Trophoblast cell (in vitro differentiated cells and primary cell): ENCODE data around the gene KRTAP10-8.

Experiments used
- DNase-seq, 2 donors: peaks; one replicate each; pipeline ENCODE4 v3.0.0-alpha.2; 2016
- H2AFZ ChIP-seq: 2 replicates; pipeline ENCODE4 v1.6.1; 2013; ENCODE audit warnings: low read length, moderate library complexity, mild to moderate bottlenecking; ENCODE audit not compliant: insufficient read depth, poor library complexity
- H2AK5ac ChIP-seq: 2 replicates; pipeline ENCODE4 v1.6.1; 2013; ENCODE audit warnings: mild to moderate bottlenecking, low read length
- H2BK120ac ChIP-seq: 2 replicates; pipeline ENCODE4 v1.6.1; 2013; ENCODE audit warnings: low read length, mild to moderate bottlenecking, moderate library complexity; ENCODE audit not compliant: insufficient read depth, poor library complexity
- H2BK12ac ChIP-seq: 2 replicates; pipeline ENCODE4 v1.6.1; 2013; ENCODE audit warnings: mild to moderate bottlenecking, low read length, moderate library complexity
- H2BK5ac ChIP-seq: 2 replicates; pipeline ENCODE4 v1.6.1; 2013; ENCODE audit warnings: low read length, low read depth, moderate library complexity, mild to moderate bottlenecking; ENCODE audit not compliant: poor library complexity
- H3K14ac ChIP-seq: 2 replicates; pipeline ENCODE4 v1.6.1; 2013; ENCODE audit warnings: mild to moderate bottlenecking, low read length
- H3K18ac ChIP-seq: 2 replicates; pipeline ENCODE4 v1.6.1; 2013; ENCODE audit warnings: mild to moderate bottlenecking, low read length
- H3K23ac ChIP-seq: 2 replicates; pipeline ENCODE4 v1.6.1; 2013; ENCODE audit warnings: low read length
- H3K27ac ChIP-seq: 2 replicates; pipeline ENCODE4 v1.5.1; 2013; ENCODE audit warnings: low read depth, mild to moderate bottlenecking, inconsistent platforms, low read length, moderate library complexity
- H3K27me3 ChIP-seq: 2 replicates; pipeline ENCODE4 v1.6.1; 2013; ENCODE audit warnings: inconsistent platforms, mild to moderate bottlenecking, low read length, moderate library complexity; ENCODE audit not compliant: insufficient read depth
- H3K36me3 ChIP-seq, 2 experiments: 1 replicate in 1 of 2; 2 replicates in 1 of 2; pipeline ENCODE4 v1.6.1; 2013; ENCODE audit warnings: low read length in 2 of 2, mild to moderate bottlenecking in 2 of 2, moderate library complexity in 1 of 2; ENCODE audit not compliant: insufficient read depth in 2 of 2, control insufficient read depth in 1 of 2
- H3K4ac ChIP-seq: 2 replicates; pipeline ENCODE4 v1.6.1; 2013; ENCODE audit warnings: low read depth, mild to moderate bottlenecking, low read length, moderate library complexity
- H3K4me1 ChIP-seq, 2 experiments: 1 replicate in 1 of 2; 2 replicates in 1 of 2; pipeline ENCODE4 v1.6.1; 2013; ENCODE audit warnings: low read length in 2 of 2, mild to moderate bottlenecking in 2 of 2, moderate library complexity in 1 of 2; ENCODE audit not compliant: insufficient read depth in 2 of 2, control insufficient read depth in 1 of 2
- H3K4me2 ChIP-seq: 2 replicates; pipeline ENCODE4 v1.6.1; 2013; ENCODE audit warnings: inconsistent platforms, mild to moderate bottlenecking, low read length, moderate library complexity
- H3K4me3 ChIP-seq: 2 replicates; pipeline ENCODE4 v1.5.1; 2013; ENCODE audit warnings: mild to moderate bottlenecking, low read depth, low read length, inconsistent platforms
- H3K79me1 ChIP-seq: one replicate; pipeline ENCODE4 v1.6.1; 2013; ENCODE audit warnings: low read length
- H3K79me2 ChIP-seq: 2 replicates; pipeline ENCODE4 v1.6.1; 2013; ENCODE audit warnings: low read length, mild to moderate bottlenecking; ENCODE audit not compliant: control insufficient read depth, insufficient read depth, poor library complexity
- H3K9ac ChIP-seq: 2 replicates; pipeline ENCODE4 v1.6.1; 2013; ENCODE audit warnings: mild to moderate bottlenecking, low read length
- H3K9me3 ChIP-seq: 2 replicates; pipeline ENCODE4 v1.6.1; 2013; ENCODE audit warnings: low read depth, mild to moderate bottlenecking, control low read depth, inconsistent platforms, low read length; ENCODE audit not compliant: insufficient read depth
- H4K12ac ChIP-seq: 2 replicates; pipeline ENCODE4 v1.6.1; 2013; ENCODE audit warnings: low read depth, mild to moderate bottlenecking, low read length, moderate library complexity
- H4K8ac ChIP-seq: 2 replicates; pipeline ENCODE4 v1.6.1; 2013; ENCODE audit warnings: low read depth, mild to moderate bottlenecking, low read length, moderate library complexity
- H4K91ac ChIP-seq: one replicate; pipeline ENCODE4 v1.6.1; 2013; ENCODE audit warnings: low read depth, mild to moderate bottlenecking, low read length, moderate library complexity
- WGBS: extraction: QIAGEN DNeasy Blood & Tissue Kit; methylation state at CpG from one replicate; pipeline ENCODE4 v1.1.7; 2013; ENCODE audit warnings: missing lambda C conversion rate; ENCODE audit not compliant: insufficient read length, insufficient coverage; ENCODE audit errors: extremely low coverage; 5-methylcytosine and 5-hydroxymethylcytosine counted together

KRTAP10-8 gene

GRCh38 chr21:44630440-44630839 lies 18.6 kb downstream of the KRTAP10-8 start:
- H3K23ac ChIP-seq, result no peak overlapping the region
- H4K12ac ChIP-seq, result no peak overlapping the region
- no peak overlapping the region for H2AFZ ChIP-seq
- no peak overlapping the region for H3K4me2 ChIP-seq
- H3K4me1 ChIP-seq, result no peaks in the 10 kb centered on the region
- no peak overlapping the region for H3K4me3 ChIP-seq
- H4K8ac ChIP-seq, result no peak overlapping the region
- WGBS, result no CpG with 5 or more reads among the region's 2 CpGs
- H3K36me3 ChIP-seq, result no peaks in the 10 kb centered on the region
- no peak overlapping the region for H2BK5ac ChIP-seq
- H3K4ac ChIP-seq, result no peak overlapping the region
- no peak overlapping the region for H2BK120ac ChIP-seq
- no peak overlapping the region for H3K14ac ChIP-seq
- no peak overlapping the region for H4K91ac ChIP-seq
- DNase-seq, result no peak
- H3K27me3 ChIP-seq, result no peaks in the 10 kb centered on the region
- H3K79me2 ChIP-seq, result no peaks in the 10 kb centered on the region
- no peak overlapping the region for H2AK5ac ChIP-seq
- H3K9ac ChIP-seq, result no peak overlapping the region
- no peaks in the 10 kb centered on the region for H3K79me1 ChIP-seq
- peaks cover 7% of the 10 kb centered on the region for H3K9me3 ChIP-seq
- H2BK12ac ChIP-seq, result no peak overlapping the region
- no peak overlapping the region for H3K18ac ChIP-seq
- no peak overlapping the region for H3K27ac ChIP-seq

- Histone ChIP-seq H2AFZ (no peak overlapping the region), H3K14ac (no peak overlapping the region), H3K27ac (no peak overlapping the region), H4K12ac (no peak overlapping the region), H3K4me2 (no peak overlapping the region), H3K27me3 (no peaks in the 10 kb centered on the region), H4K91ac (no peak overlapping the region), H3K18ac (no peak overlapping the region), H3K9ac (no peak overlapping the region), H3K79me1 (no peaks in the 10 kb centered on the region), H3K9me3 (no peaks in the 10 kb centered on the region), H3K23ac (no peak overlapping the region), H2BK120ac (no peak overlapping the region), H3K4me1 (no peaks in the 10 kb centered on the region), H2BK12ac (no peak overlapping the region), H2AK5ac (no peak overlapping the region), H2BK5ac (no peak overlapping the region), H3K36me3 (no peaks in the 10 kb centered on the region), H4K8ac (no peak overlapping the region), H3K79me2 (no peaks in the 10 kb centered on the region), H3K4me3 (no peak overlapping the region), H3K4ac (no peak overlapping the region)
- DNase-seq, result no peak
- WGBS, result no CpG with 5 or more reads among the region's 1 CpG
Measured at GRCh38 chr21:44632067-44632466, 20.2 kb downstream of the KRTAP10-8 start.

- no peaks in the 10 kb centered on the region for H3K79me2 ChIP-seq
- H4K8ac ChIP-seq, result no peak overlapping the region
- no peak overlapping the region for H3K4ac ChIP-seq
- no peak overlapping the region for H3K27ac ChIP-seq
- H2BK120ac ChIP-seq, result no peak overlapping the region
- no peak overlapping the region for H2BK5ac ChIP-seq
- no peaks in the 10 kb centered on the region for H3K4me1 ChIP-seq
- H3K18ac ChIP-seq, result no peak overlapping the region
- H2AFZ ChIP-seq, result no peak overlapping the region
- no peak overlapping the region for H2BK12ac ChIP-seq
- H3K23ac ChIP-seq, result no peak overlapping the region
- no peak overlapping the region for H4K91ac ChIP-seq
- no peak overlapping the region for H2AK5ac ChIP-seq
- no peak overlapping the region for H3K14ac ChIP-seq
- WGBS, result no CpG with 5 or more reads among the region's 15 CpGs
- H3K9ac ChIP-seq, result no peak overlapping the region
- no peaks in the 10 kb centered on the region for H3K27me3 ChIP-seq
- no peak overlapping the region for H3K4me3 ChIP-seq
- no peak for DNase-seq
- no peaks in the 10 kb centered on the region for H3K79me1 ChIP-seq
- H3K9me3 ChIP-seq, result no peaks in the 10 kb centered on the region
- no peak overlapping the region for H4K12ac ChIP-seq
- H3K4me2 ChIP-seq, result no peak overlapping the region
- no peaks in the 10 kb centered on the region for H3K36me3 ChIP-seq
Measured at GRCh38 chr21:44636209-44637017, 24.5 kb downstream of the KRTAP10-8 start.

- H3K27me3 ChIP-seq, result no peaks in the 10 kb centered on the region
- peak within 1 kb of the TSS; percentile 56 for H3K4me3 ChIP-seq
- H3K27ac ChIP-seq, result no peak within 1 kb of the TSS
- H4K91ac ChIP-seq, result no peak within 1 kb of the TSS
- H3K18ac ChIP-seq, result no peak within 1 kb of the TSS
- no peak within 1 kb of the TSS for H3K23ac ChIP-seq
- no peak within 1 kb of the TSS for H3K14ac ChIP-seq
- WGBS, result no CpG with 5 or more reads among the region's 21 CpGs
- H3K9me3 ChIP-seq, result no peaks in the 10 kb centered on the region
- H3K79me1 ChIP-seq, result no peaks in the 10 kb centered on the region
- H2AK5ac ChIP-seq, result no peak within 1 kb of the TSS
- no peak within 1 kb of the TSS for H2AFZ ChIP-seq
- H2BK12ac ChIP-seq, result no peak within 1 kb of the TSS
- no peak within 1 kb of the TSS for H4K8ac ChIP-seq
- H3K4me2 ChIP-seq, result no peak within 1 kb of the TSS
- H2BK120ac ChIP-seq, result no peak within 1 kb of the TSS
- no peak within 1 kb of the TSS for H4K12ac ChIP-seq
- DNase-seq, result no peak
- no peak within 1 kb of the TSS for H3K4ac ChIP-seq
- H3K36me3 ChIP-seq, result no peaks in the 10 kb centered on the region
- H3K79me2 ChIP-seq, result no peaks in the 10 kb centered on the region
- no peaks in the 10 kb centered on the region for H3K4me1 ChIP-seq
- H2BK5ac ChIP-seq, result no peak within 1 kb of the TSS
- H3K9ac ChIP-seq, result no peak within 1 kb of the TSS
Measured at GRCh38 chr21:44637018-44637850, 25.4 kb downstream of the KRTAP10-8 start, which contains the start of gene KRTAP10-10. Gene KRTAP10-10, plus strand, starts transcription at chr21:44637356. Its CDS starts 62 bp downstream, at chr21:44637418.
